Measurements from ENCODE around the gene SCAMP5.

SCAMP5 gene

DNA sequence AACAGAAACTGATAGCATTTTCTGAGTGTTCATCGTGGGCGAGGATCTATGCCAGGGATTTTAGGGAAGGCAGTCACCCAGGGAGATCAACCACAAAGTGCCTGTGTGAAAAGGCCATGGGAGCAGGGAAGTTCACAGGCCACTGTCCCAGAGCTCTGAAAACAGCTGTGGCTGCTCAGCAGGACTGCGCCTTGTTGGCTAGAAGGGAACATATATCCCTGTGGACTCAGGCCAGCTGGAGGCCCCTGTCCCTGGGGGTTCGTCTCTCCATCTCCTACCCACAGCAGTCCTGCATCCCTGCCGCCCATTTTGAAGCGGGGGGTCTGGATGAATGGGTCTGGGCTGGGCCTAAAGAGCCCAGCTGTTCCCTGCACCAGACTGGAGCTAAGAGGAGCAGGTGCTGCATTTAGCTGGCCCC, 55.8 kb downstream of the SCAMP5 start:
- no peak for DNase-seq

DNA sequence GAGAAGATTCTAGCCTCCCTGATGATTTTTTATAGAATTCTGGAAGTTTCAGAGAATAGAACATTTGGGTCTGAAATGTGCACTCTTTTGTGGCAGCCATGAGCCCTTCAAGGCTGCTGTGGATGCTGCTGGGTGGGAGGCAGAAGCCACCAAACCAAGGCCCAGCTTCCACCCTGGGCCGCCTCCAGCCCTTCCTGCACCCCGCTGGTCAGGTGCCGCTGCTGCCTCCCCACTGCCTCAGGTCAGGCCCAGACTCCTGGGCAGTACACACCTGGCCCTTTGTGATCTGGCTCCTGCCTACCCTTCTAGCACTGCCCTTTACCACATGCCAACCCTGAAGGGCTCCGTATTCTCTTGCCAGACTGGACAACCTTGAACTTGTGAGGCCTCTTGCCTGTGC, 56.3 kb downstream of the SCAMP5 start:
- no peak for DNase-seq

GRCh38 chr15:75052972-75053747, 57.8 kb downstream of the SCAMP5 start:
- no peak for DNase-seq

DNA sequence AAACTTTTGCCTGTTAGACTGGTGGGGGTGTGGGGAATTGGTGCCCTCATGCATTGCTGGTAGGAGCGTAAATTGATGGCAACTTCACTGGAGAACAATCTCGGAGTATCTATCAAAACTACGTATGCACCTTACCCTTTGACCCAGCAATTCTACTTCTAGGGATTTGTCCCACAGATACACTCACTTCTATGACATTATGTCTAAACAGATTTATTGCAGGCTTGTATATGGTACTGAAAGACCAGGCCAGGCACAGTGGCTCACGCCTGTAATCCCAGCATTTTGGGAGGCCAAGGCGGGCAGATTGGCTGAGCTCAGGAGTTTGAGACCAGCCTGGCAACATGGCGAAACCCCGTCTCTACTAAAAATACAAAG, 58.4 kb downstream of the SCAMP5 start:
- no peak for DNase-seq

DNA sequence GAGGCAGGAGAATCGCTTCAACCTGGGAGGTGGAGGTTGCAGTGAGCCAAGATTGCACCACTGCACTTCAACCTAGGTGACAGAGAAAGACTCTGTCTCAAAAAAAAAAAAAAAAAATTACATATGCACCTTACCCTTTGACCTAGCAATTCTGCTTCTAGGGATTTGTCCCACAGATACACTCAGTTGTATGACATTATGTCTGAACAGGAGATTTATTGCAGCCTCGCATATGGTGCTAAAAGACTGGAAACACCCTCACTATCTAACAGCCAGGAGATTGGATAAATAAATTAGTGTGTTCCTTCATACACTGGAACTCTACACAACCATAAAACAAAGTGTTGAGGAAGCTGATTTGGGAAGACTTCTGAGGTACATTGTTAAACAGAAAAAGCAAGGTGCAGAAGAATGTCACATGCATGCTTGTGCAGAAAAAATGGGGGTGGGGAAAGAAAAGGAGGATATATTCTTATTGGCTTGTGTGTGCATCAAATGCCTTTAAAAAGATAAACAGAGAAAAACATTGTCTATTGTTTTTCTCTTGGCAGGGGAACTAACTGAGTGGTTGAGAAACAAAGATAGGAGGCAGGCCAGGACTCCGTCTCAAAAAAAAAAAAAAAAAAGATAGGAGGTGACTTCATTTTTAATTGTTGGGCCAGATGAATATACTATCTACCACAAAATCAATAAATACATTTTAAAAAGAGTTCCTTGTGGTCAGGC, 59.0 kb downstream of the SCAMP5 start:
- DNase-seq, result no peak

DNA sequence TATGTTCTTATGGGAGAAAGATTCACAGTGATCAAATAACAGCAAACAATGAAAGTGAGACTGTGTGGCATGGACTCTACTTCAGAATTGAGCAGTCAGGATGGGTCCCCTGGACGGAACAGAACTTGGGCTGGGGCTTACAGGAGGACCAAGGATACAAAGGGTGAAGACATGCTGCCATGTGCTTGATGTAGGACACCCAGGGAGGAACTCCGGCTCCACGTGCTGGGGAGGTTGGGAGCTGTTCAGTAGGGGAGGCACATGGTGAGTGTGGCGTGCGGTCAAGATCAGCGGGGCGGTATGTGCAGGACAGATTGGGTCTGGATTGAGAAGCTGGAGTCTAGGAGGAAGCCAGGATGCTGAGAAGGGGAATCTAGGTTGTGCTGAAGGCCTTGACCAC, 60.7 kb downstream of the SCAMP5 start:
- DNase-seq, result no peak

DNA sequence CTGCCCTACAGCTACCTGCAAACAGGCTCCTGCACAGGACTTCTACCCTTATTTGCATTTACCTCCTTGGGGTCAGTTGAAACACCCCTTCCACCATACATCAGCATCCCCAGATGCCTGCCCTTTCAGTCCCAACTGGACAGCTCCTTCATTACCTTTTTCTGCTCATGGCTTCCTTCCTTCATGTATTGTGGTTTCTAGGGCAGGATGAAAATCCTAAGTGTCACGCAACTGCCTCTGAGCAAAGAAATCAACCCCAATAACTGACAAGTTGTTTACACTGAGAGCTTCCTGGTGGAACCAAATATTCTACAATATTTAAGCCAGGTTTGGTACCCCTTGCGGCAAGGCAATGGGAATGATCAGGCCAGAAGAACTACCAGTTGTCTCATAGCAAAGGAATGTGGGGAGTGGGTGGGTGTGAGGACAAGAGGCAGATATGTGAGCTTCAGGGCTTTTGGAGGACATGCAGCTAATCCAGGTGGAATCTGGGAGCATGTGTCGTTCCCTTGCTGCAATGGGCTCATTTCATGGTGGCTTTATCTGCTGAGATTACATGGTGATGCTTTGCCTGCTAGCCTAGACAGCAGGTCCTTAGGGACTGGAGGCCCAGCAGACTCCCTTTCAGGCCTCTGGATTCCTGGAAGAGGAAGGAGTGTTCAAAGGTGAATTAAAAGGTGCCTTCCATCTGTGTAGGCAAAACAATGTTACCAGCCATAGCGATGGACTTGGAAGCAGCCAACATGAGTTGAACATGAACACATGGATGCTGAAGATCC, 63.0 kb downstream of the SCAMP5 start:
- DNase-seq, result no peak

GRCh38 chr15:75059607-75060006, 64.2 kb downstream of the SCAMP5 start:
- DNase-seq, result no peak

- DNase-seq, result no peak
Measured at GRCh38 chr15:75061272-75061671, 65.9 kb downstream of the SCAMP5 start.

DNA sequence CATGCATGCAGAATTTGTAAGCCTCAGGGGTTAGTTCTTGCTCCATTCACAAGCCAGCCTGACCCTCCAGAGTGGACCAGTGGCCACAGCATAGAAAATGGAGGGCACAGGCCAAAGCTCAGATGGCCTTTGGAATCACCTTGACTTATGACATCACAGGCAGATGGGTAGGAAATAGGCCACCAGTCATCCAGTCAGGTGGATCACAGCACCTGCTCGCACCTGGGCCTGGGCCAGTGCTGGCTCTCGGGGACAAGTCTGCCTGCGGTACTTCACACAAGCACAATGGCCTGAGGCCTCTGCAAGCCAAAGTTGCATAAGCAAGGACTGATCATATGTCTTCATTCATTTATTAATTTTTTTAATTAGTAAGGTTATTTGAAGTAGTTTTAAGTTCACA, 67.3 kb downstream of the SCAMP5 start:
- DNase-seq, result no peak

GRCh38 chr15:75063338-75063737, 68.0 kb downstream of the SCAMP5 start:
- DNase-seq, result peak; percentile 77

DNA sequence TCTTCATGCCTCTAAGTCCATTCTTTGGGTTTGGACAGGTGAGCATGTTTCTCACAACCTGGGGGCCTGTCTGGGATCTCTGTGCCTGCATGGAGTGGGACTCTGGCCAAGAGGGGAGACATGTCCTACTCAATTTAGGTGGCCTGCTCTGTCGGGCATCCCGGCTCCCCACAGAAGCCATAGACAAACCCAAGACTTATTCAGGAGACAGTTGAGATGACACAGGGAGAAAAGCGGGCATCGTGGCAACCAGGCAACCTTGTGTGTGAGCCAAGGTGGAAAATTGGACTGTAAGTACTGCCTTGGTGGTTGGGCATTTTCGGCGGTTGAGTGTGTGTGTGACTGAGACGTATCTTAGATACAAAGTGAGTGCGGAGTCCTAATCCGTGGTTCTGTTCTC, 68.5 kb downstream of the SCAMP5 start:
- no peak for DNase-seq

- no peak for DNase-seq
Measured at GRCh38 chr15:75064846-75065245, 69.5 kb downstream of the SCAMP5 start.

- peak; percentile 80 for DNase-seq
Measured at GRCh38 chr15:75065467-75065850, 70.1 kb downstream of the SCAMP5 start.

- DNase-seq, result peak; percentile 93
Measured at GRCh38 chr15:75065851-75066509, 70.6 kb downstream of the SCAMP5 start.

GRCh38 chr15:75067123-75067830, 71.9 kb downstream of the SCAMP5 start:
- DNase-seq, result peak; percentile 93

GRCh38 chr15:75068748-75069147, 73.4 kb downstream of the SCAMP5 start:
- no peak for DNase-seq

DNA sequence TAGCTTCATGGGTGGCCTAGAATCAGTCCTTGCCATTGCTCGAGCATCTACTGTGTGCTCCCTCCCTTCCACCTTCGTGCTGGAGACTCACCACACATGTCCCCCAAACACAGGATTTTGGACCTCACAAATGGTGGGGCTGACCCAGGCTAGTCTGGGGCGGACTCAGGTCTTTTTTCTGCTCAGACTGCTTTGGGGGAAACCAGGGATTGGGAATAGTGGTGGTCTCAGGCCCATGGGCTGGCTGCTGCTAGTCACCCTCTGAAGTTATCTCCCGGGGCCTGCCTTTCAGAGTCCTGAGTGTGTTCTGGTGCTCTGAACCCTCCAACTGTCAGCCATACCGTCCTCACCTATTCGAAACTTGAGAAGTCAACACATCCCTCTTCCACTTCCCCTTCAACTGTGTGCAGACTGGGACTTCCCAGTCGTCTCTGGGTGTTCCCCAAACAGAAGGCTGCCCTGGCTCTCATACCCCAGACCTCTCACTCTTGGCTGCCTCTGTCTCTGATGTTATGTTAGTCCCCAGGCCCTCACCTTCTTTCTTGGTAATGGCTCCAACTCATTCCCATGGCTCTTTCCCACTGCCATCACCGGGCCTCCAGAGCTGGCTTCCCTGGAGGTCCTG, 74.0 kb downstream of the SCAMP5 start:
- DNase-seq, result no peak

DNA sequence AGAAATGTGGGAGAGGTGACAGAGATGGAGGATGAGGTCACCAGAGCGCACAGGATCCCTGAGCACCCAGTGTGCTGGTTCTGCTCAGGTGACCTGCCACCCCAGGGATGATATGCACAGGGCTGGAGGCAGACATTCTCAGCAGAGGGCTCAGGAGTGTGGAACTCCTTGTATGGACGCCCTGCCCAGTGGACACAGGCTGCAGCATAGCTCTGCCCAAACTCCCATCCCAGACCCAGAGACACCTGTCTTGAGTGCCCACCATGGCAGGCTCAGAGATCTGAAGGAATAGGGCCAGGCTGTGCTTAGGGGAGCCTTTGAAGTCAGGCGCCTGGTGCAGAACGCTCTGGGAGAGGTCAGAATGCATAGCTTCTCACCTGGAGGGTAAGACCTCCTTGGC, 75.3 kb downstream of the SCAMP5 start:
- DNase-seq, result no peak
